DND-41 (cell line): ENCODE data around the gene FOXI1.

Experiments used
- ATAC-seq: fragments of 200-7000 bp; cut with Tn5 transposase; 3 replicates; pipeline ENCODE4 v1.9.1; 2021; ENCODE audit warnings: low read depth; ENCODE audit not compliant: insufficient read depth
- DNase-seq: peaks from one replicate; pipeline ENCODE4 v3.0.0-alpha.2; 2020
- H2AFZ ChIP-seq: 2 replicates; pipeline ENCODE4 v1.6.0; 2012; ENCODE audit warnings: low read depth, low read length
- H3K27ac ChIP-seq: 2 replicates; pipeline ENCODE4 v1.5.1; 2012; ENCODE audit warnings: low read length, inconsistent platforms
- H3K27me3 ChIP-seq: fragments of 200-600 bp; sonication (generic); 2 replicates; pipeline ENCODE4 v1.6.0; 2012; ENCODE audit warnings: low read length, mild to moderate bottlenecking, inconsistent platforms; ENCODE audit not compliant: insufficient read depth, poor library complexity
- H3K36me3 ChIP-seq: 2 replicates; pipeline ENCODE4 v1.5.1; 2012; ENCODE audit warnings: low read length, inconsistent platforms; ENCODE audit not compliant: insufficient read depth
- H3K4me1 ChIP-seq: 2 replicates; pipeline ENCODE4 v1.5.1; 2012; ENCODE audit warnings: mild to moderate bottlenecking, low read length; ENCODE audit not compliant: insufficient read depth
- H3K4me2 ChIP-seq: 2 replicates; pipeline ENCODE4 v1.6.0; 2012; ENCODE audit warnings: mild to moderate bottlenecking, moderate library complexity, low read length, inconsistent platforms; ENCODE audit not compliant: insufficient read depth
- H3K4me3 ChIP-seq, 2 experiments: fragments of 200-600 bp in 1 of 2; shearing (Covaris generic) in 1 of 2; 2 replicates each; pipeline ENCODE4 v1.5.1; 2012 to 2016; ENCODE audit warnings: inconsistent platforms in 2 of 2, low read length in 2 of 2, mild to moderate bottlenecking in 2 of 2, low read depth in 1 of 2, moderate library complexity in 1 of 2
- H3K79me2 ChIP-seq: 2 replicates; pipeline ENCODE4 v1.6.0; 2012; ENCODE audit warnings: low read length, inconsistent platforms; ENCODE audit not compliant: insufficient read depth
- H3K9ac ChIP-seq: 2 replicates; pipeline ENCODE4 v1.6.0; 2012; ENCODE audit warnings: low read depth, mild to moderate bottlenecking, inconsistent platforms, low read length, moderate library complexity
- H3K9me3 ChIP-seq: 2 replicates; pipeline ENCODE4 v1.5.1; 2012; ENCODE audit warnings: low read length, moderate library complexity, mild to moderate bottlenecking, inconsistent platforms; ENCODE audit not compliant: insufficient read depth, severe bottlenecking
- H4K20me1 ChIP-seq: 2 replicates; pipeline ENCODE4 v1.6.0; 2012; ENCODE audit warnings: low read length; ENCODE audit not compliant: insufficient read depth
- CTCF ChIP-seq: IDR thresholded peaks from 2 replicates; pipeline ENCODE4 v1.5.1; 2012; ENCODE audit warnings: borderline replicate concordance, low read length, moderate library complexity, mild to moderate bottlenecking; ENCODE audit not compliant: poor library complexity, severe bottlenecking; ENCODE audit errors: extremely low read depth
- EZH2 ChIP-seq: IDR thresholded peaks from 3 replicates; pipeline ENCODE4 v1.6.1; 2012; ENCODE audit warnings: borderline replicate concordance, low read depth, mild to moderate bottlenecking, moderate library complexity, low read length, inconsistent platforms; ENCODE audit not compliant: severe bottlenecking

The FOXI1 gene

GRCh38 chr5:170075696-170076095 is 30.0 kb upstream of the FOXI1 start:
- Histone ChIP-seq H3K36me3 (peaks cover 80% of the 10 kb centered on the region), H3K9ac (no peak overlapping the region), H3K4me3 (no peak overlapping the region), H3K79me2 (no peaks in the 10 kb centered on the region), H3K4me2 (no peak overlapping the region), H3K27ac (no peak overlapping the region), H4K20me1 (no peaks in the 10 kb centered on the region), H3K27me3 (no peaks in the 10 kb centered on the region), H3K4me1 (no peaks in the 10 kb centered on the region), H2AFZ (no peak overlapping the region), H3K9me3 (no peaks in the 10 kb centered on the region)
- DNase-seq (no peak), ATAC-seq (no peak)
- no peak for TF ChIP-seq EZH2
- TF ChIP-seq CTCF, result no peak

- TF ChIP-seq CTCF (no peak), EZH2 (no peak)
- H3K9me3 ChIP-seq, result no peaks in the 10 kb centered on the region
- no peaks in the 10 kb centered on the region for H3K4me1 ChIP-seq
- no peak overlapping the region for H3K9ac ChIP-seq
- H4K20me1 ChIP-seq, result no peaks in the 10 kb centered on the region
- DNase-seq, result no peak
- H3K4me2 ChIP-seq, result no peak overlapping the region
- H3K4me3 ChIP-seq, result no peak overlapping the region
- H3K79me2 ChIP-seq, result no peaks in the 10 kb centered on the region
- ATAC-seq, result no peak
- H3K27ac ChIP-seq, result no peak overlapping the region
- H2AFZ ChIP-seq, result no peak overlapping the region
- no peaks in the 10 kb centered on the region for H3K27me3 ChIP-seq
- peaks cover 80% of the 10 kb centered on the region for H3K36me3 ChIP-seq
These were observed 29.5 kb upstream of the FOXI1 start for GRCh38 chr5:170076211-170076610.

- Histone ChIP-seq H3K4me2 (no peak overlapping the region), H3K27me3 (no peaks in the 10 kb centered on the region)
- DNase-seq, result no peak
These were observed 29.0 kb upstream of the FOXI1 start for GRCh38 chr5:170076739-170077138.

More at GRCh38 chr5:170076739-170077138, 29.0 kb upstream of the FOXI1 start:
- Histone ChIP-seq H3K4me1 (no peaks in the 10 kb centered on the region), H2AFZ (no peak overlapping the region), H3K4me3 (no peak overlapping the region), H3K79me2 (no peaks in the 10 kb centered on the region), H4K20me1 (no peaks in the 10 kb centered on the region), H3K27ac (no peak overlapping the region), H3K36me3 (peaks cover 84% of the 10 kb centered on the region), H3K9ac (no peak overlapping the region), H3K9me3 (no peaks in the 10 kb centered on the region)
- no peak for ATAC-seq
- TF ChIP-seq EZH2 (no peak), CTCF (no peak)
